IMR-90 (cell line): ENCODE data around the gene TSPEAR. TPM values are rescaled to one million over a fixed set of nuclear protein-coding genes. Genes with fewer than 3 reads are reported as not detected.

Source experiments
- ATAC-seq: fragments of 200-7000 bp; cut with Tn5 transposase; 2 replicates; pipeline ENCODE4 v1.9.1; 2020; ENCODE audit warnings: low read depth, mild to moderate bottlenecking, moderate library complexity
- BruUV-seq: library from RNA; stranded (reverse); fragments of 400-500 nt; replicated peaks from 2 replicates; lab custom pipeline; 2021; lab: Mats Ljungman, UMichigan
- CTCF ChIA-PET: fragments of 300-600 bp; formaldehyde crosslinking; extraction: SDS; loops from one replicate; lab custom pipeline; 2021; ENCODE audit warnings: antibody characterized with exemption; lab: Yijun Ruan, JAX
- POLR2A ChIA-PET: fragments of 300-600 bp; sonication (Branson Sonifier 250); formaldehyde crosslinking; loops from one replicate; lab custom pipeline; 2022; ENCODE audit warnings: antibody characterized with exemption; ENCODE audit not compliant: unreplicated experiment; lab: Charles Lee
- DNase-seq: peaks from one replicate; pipeline ENCODE4 v3.0.0; 2013
- H2AFZ ChIP-seq: replicated peaks from 2 replicates; pipeline ENCODE3; 2013; ENCODE audit warnings: low read length, mild to moderate bottlenecking; ENCODE audit not compliant: poor library complexity
- H2AK5ac ChIP-seq: 2 replicates; pipeline ENCODE4 v1.6.1; 2013; ENCODE audit warnings: low read depth, low read length, inconsistent platforms
- H2AK9ac ChIP-seq: replicated peaks from 2 replicates; pipeline ENCODE3; 2013; ENCODE audit warnings: mild to moderate bottlenecking, low read depth, low read length, moderate library complexity; ENCODE audit not compliant: poor library complexity
- H2BK120ac ChIP-seq: 2 replicates; pipeline ENCODE4 v1.6.1; 2013; ENCODE audit warnings: low read depth, low read length, inconsistent platforms
- H2BK15ac ChIP-seq: 3 replicates; pipeline ENCODE4 v1.6.1; 2013; ENCODE audit warnings: low read depth, low read length, inconsistent platforms
- H2BK20ac ChIP-seq: 2 replicates; pipeline ENCODE4 v1.6.1; 2013; ENCODE audit warnings: low read depth, mild to moderate bottlenecking, inconsistent platforms, low read length, moderate library complexity
- H2BK5ac ChIP-seq: 2 replicates; pipeline ENCODE4 v1.6.1; 2013; ENCODE audit warnings: mild to moderate bottlenecking, low read depth, low read length, inconsistent platforms; ENCODE audit not compliant: poor library complexity, severe bottlenecking
- H3K14ac ChIP-seq: replicated peaks from 2 replicates; pipeline ENCODE4 v1.6.1; 2013; ENCODE audit warnings: low read depth, low read length, inconsistent platforms
- H3K18ac ChIP-seq: 2 replicates; pipeline ENCODE4 v1.6.1; 2013; ENCODE audit warnings: low read depth, low read length, control low read depth
- H3K23ac ChIP-seq: 2 replicates; pipeline ENCODE4 v1.6.1; 2013; ENCODE audit warnings: low read depth, low read length, inconsistent platforms
- H3K27ac ChIP-seq: 2 replicates; pipeline ENCODE4 v1.5.1; 2013; ENCODE audit warnings: mild to moderate bottlenecking, control low read depth, low read length; ENCODE audit not compliant: insufficient read depth
- H3K27me3 ChIP-seq: 2 replicates; pipeline ENCODE4 v1.6.1; 2013; ENCODE audit warnings: low read length; ENCODE audit not compliant: control insufficient read depth, insufficient read depth
- H3K36me3 ChIP-seq: 2 replicates; pipeline ENCODE4 v1.6.1; 2013; ENCODE audit warnings: low read length, mixed read lengths; ENCODE audit not compliant: control insufficient read depth, insufficient read depth
- H3K4ac ChIP-seq: 2 replicates; pipeline ENCODE4 v1.6.1; 2013; ENCODE audit warnings: low read depth, low read length, inconsistent platforms
- H3K4me1 ChIP-seq: 2 replicates; pipeline ENCODE4 v1.6.1; 2013; ENCODE audit warnings: low read length, mixed read lengths; ENCODE audit not compliant: control insufficient read depth, insufficient read depth
- H3K4me2 ChIP-seq: 2 replicates; pipeline ENCODE4 v1.6.1; 2013; ENCODE audit warnings: low read depth, mild to moderate bottlenecking, control low read depth, low read length, moderate library complexity
- H3K4me3 ChIP-seq: 2 replicates; pipeline ENCODE4 v1.5.1; 2013; ENCODE audit warnings: low read depth, mild to moderate bottlenecking, control low read depth, low read length, moderate library complexity; ENCODE audit not compliant: insufficient read depth
- H3K56ac ChIP-seq: 2 replicates; pipeline ENCODE4 v1.6.1; 2013; ENCODE audit warnings: low read length, inconsistent platforms; ENCODE audit not compliant: insufficient read depth; ENCODE audit errors: extremely low read depth
- H3K79me1 ChIP-seq, 2 experiments: 2 replicates each; pipeline ENCODE4 v1.6.1; 2013; ENCODE audit warnings: low read length in 2 of 2, inconsistent platforms in 1 of 2, low read depth in 1 of 2
- H3K9ac ChIP-seq: 2 replicates; pipeline ENCODE4 v1.6.1; 2013; ENCODE audit warnings: low read depth, low read length, control low read depth
- H3K9me1 ChIP-seq: 2 replicates; pipeline ENCODE4 v1.6.1; 2013; ENCODE audit warnings: low read length, inconsistent platforms; ENCODE audit not compliant: insufficient read depth
- H3K9me3 ChIP-seq: 2 replicates; pipeline ENCODE4 v1.6.1; 2013; ENCODE audit warnings: low read length; ENCODE audit not compliant: control insufficient read depth, insufficient read depth
- H4K20me1 ChIP-seq: 2 replicates; pipeline ENCODE4 v1.6.1; 2013; ENCODE audit warnings: low read length, inconsistent platforms; ENCODE audit not compliant: insufficient read depth
- H4K5ac ChIP-seq: 2 replicates; pipeline ENCODE4 v1.6.1; 2013; ENCODE audit warnings: mild to moderate bottlenecking, low read depth, low read length, control low read depth
- H4K8ac ChIP-seq, 2 experiments: 2 replicates each; pipeline ENCODE4 v1.6.1; 2013; ENCODE audit warnings: low read depth in 2 of 2, low read length in 2 of 2, control low read depth in 1 of 2, inconsistent platforms in 1 of 2
- H4K91ac ChIP-seq: 2 replicates; pipeline ENCODE4 v1.6.1; 2013; ENCODE audit warnings: low read depth, low read length, inconsistent platforms; ENCODE audit not compliant: insufficient read depth
- BHLHE40 ChIP-seq: fragments of 150-350 bp; IDR thresholded peaks from 2 replicates; pipeline ENCODE4 v1.6.1; 2016; ENCODE audit warnings: mild to moderate bottlenecking, low read depth, low read length
- CHD1 ChIP-seq: IDR thresholded peaks from 2 replicates; pipeline ENCODE4 v1.6.1; 2012; ENCODE audit warnings: low read depth, low read length, improper control_type of control experiment
- FOS ChIP-seq: fragments of 150-350 bp; IDR thresholded peaks from 2 replicates; pipeline ENCODE4 v1.6.1; 2016; ENCODE audit warnings: low read depth, low read length
- MAFK ChIP-seq: IDR thresholded peaks from 2 replicates; pipeline ENCODE4 v1.6.1; 2012; ENCODE audit warnings: low read depth, low read length, improper control_type of control experiment
- MAZ ChIP-seq: IDR thresholded peaks from 2 replicates; pipeline ENCODE4 v1.6.1; 2012; ENCODE audit warnings: low read depth, mild to moderate bottlenecking, low read length, improper control_type of control experiment, moderate library complexity, borderline replicate concordance
- MXI1 ChIP-seq: IDR thresholded peaks from 2 replicates; pipeline ENCODE4 v1.6.1; 2012; ENCODE audit warnings: low read depth, mild to moderate bottlenecking, low read length, moderate library complexity, borderline replicate concordance
- NFE2L2 ChIP-seq: fragments of 150-350 bp; IDR thresholded peaks from 2 replicates; pipeline ENCODE4 v1.6.1; 2016; ENCODE audit warnings: low read depth, mild to moderate bottlenecking, low read length
- POLR2A ChIP-seq: IDR thresholded peaks from 2 replicates; pipeline ENCODE4 v1.6.1; 2012; ENCODE audit warnings: mild to moderate bottlenecking, low read depth, low read length
- RAD21 ChIP-seq: IDR thresholded peaks from 2 replicates; pipeline ENCODE4 v1.6.1; 2012; ENCODE audit warnings: low read length, improper control_type of control experiment
- RCOR1 ChIP-seq: IDR thresholded peaks from 2 replicates; pipeline ENCODE4 v1.6.1; 2012; ENCODE audit warnings: mild to moderate bottlenecking, low read length, improper control_type of control experiment; ENCODE audit not compliant: insufficient replicate concordance
- RFX5 ChIP-seq: IDR thresholded peaks from 2 replicates; pipeline ENCODE4 v1.8.0; 2012; ENCODE audit warnings: low read depth, mild to moderate bottlenecking, low read length, moderate library complexity
- SMC3 ChIP-seq: fragments of 150-350 bp; IDR thresholded peaks from 2 replicates; pipeline ENCODE4 v1.6.1; 2016; ENCODE audit warnings: low read depth, mild to moderate bottlenecking, antibody characterized with exemption, low read length, moderate library complexity
- WGBS, 2 experiments: methylation state at CpG; one replicate each; pipeline versions ENCODE4 v1.1.5 to v1.1.7; 2013; ENCODE audit warnings: missing lambda C conversion rate in 2 of 2; ENCODE audit not compliant: insufficient read length in 1 of 2; ENCODE audit errors: extremely low coverage in 2 of 2; 5-methylcytosine and 5-hydroxymethylcytosine counted together
- dilution Hi-C: fragments of 300-500 bp; cut with HindIII; formaldehyde crosslinking; loops from one replicate; pipeline ENCODE4 v1.14.3; 2018; ENCODE audit warnings: low sequenced_read_pairs; ENCODE audit not compliant: unreplicated experiment
- in situ Hi-C: fragments of 300-500 bp; cut with MboI; formaldehyde crosslinking; loops from 3 replicates; pipeline ENCODE4 v1.14.3; 2019; ENCODE audit warnings: low sequenced_read_pairs, inconsistent platforms, mixed read lengths
- intact Hi-C: fragments of 100-400 bp; cut with micrococcal nuclease; formaldehyde crosslinking; loops from 2 replicates; pipeline ENCODE4 v1.10.0; 2022
- polyA plus RNA-seq, 3 experiments: library from polyadenylated mRNA; depleted of rRNA; stranded (reverse); fragments of >200 nt; gene quantifications; 2 replicates each; pipeline ENCODE4 v1.2.3, GENCODE V29; 2012; ENCODE audit warnings: low replicate concordance in 1 of 3
- total RNA-seq: library from RNA; depleted of rRNA; stranded (reverse); fragments of >200 nt; gene quantifications from 2 replicates; pipeline ENCODE4 v1.2.3, GENCODE V29; 2012
- TF ChIP-seq, protein P1 (sequence below): fragments of 150-350 bp; IDR thresholded peaks from 2 replicates; pipeline ENCODE4 v1.6.1; 2016; ENCODE audit warnings: low read depth, mild to moderate bottlenecking, low read length, moderate library complexity, borderline replicate concordance

The TSPEAR gene
- total and polyA plus RNA-seq, 2 of the 4 experiments (the other 2 are of a cell fraction): not detected

- in situ Hi-C loops (no loop called here), intact Hi-C loops (no loop called here), dilution Hi-C loops (no loop called here)
- ChIA-PET CTCF (no interaction called here), POLR2A (no interaction called here)
- Histone ChIP-seq H3K23ac (no peak overlapping the region), H3K36me3 (no peaks in the 10 kb centered on the region), H2BK120ac (no peak overlapping the region), H3K9me3 (no peaks in the 10 kb centered on the region), H3K9ac (no peak overlapping the region), H4K20me1 (no peaks in the 10 kb centered on the region), H3K14ac (no peak overlapping the region), H3K18ac (no peak overlapping the region), H2AK9ac (no peak overlapping the region), H3K4ac (no peak overlapping the region), H3K56ac (no peak overlapping the region), H3K4me2 (no peak overlapping the region), H2AK5ac (no peak overlapping the region), H2AFZ (no peak overlapping the region), H4K8ac (no peak overlapping the region), H3K27me3 (peaks cover 45% of the 10 kb centered on the region), H2BK5ac (no peak overlapping the region), H2BK20ac (no peak overlapping the region), H4K5ac (no peak overlapping the region), H3K27ac (no peak overlapping the region), H4K91ac (no peak overlapping the region), H2BK15ac (no peak overlapping the region), H3K9me1 (no peaks in the 10 kb centered on the region), H3K79me1 (no peaks in the 10 kb centered on the region), H3K4me3 (no peak overlapping the region), H3K4me1 (no peaks in the 10 kb centered on the region)
- WGBS, 2 experiments: 83% methylated on average over 7 of the region's 8 CpGs; no CpG with 5 or more reads in 1 of the 2 experiments
- BruUV-seq: no TSS peak
- ATAC-seq (no peak), DNase-seq (no peak)
- TF ChIP-seq FOS: no peak
- no peak for TF ChIP-seq SMC3
- no peak for TF ChIP-seq MAFK
- no peak for TF ChIP-seq RCOR1
- TF ChIP-seq, protein P1, sequence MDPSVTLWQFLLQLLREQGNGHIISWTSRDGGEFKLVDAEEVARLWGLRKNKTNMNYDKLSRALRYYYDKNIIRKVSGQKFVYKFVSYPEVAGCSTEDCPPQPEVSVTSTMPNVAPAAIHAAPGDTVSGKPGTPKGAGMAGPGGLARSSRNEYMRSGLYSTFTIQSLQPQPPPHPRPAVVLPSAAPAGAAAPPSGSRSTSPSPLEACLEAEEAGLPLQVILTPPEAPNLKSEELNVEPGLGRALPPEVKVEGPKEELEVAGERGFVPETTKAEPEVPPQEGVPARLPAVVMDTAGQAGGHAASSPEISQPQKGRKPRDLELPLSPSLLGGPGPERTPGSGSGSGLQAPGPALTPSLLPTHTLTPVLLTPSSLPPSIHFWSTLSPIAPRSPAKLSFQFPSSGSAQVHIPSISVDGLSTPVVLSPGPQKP: no peak
- no peak for TF ChIP-seq BHLHE40
- no peak for TF ChIP-seq MXI1
- no peak for TF ChIP-seq MAZ
- no peak for TF ChIP-seq NFE2L2
- TF ChIP-seq RAD21: no peak
- no peak for TF ChIP-seq CHD1
- TF ChIP-seq RFX5: no peak
- no peak for TF ChIP-seq POLR2A
These were observed 15.9 kb upstream of the TSPEAR start for GRCh38 chr21:44727321-44727720.
